SKM-1 treated with dmso at 0.1 percent for 144 hours (cell line): ENCODE data around the gene ADK.
"Not testable (repeated sequence)": the region's sequence is repeated elsewhere in the genome, so short reads cannot be mapped to it uniquely, and the experiment has no call there.

Experiments used
- DNase-seq: peaks from one replicate; lab custom pipeline; 2025; ENCODE audit not compliant: unreplicated experiment; lab: John Stamatoyannopoulos, UW

The ADK gene

GRCh38 chr10:74343804-74344203 lies 192.8 kb downstream of the ADK start:
- no peak for DNase-seq

GRCh38 chr10:74344306-74344705 lies 193.3 kb downstream of the ADK start:
- DNase-seq = no peak

- DNase-seq = no peak
Measured at GRCh38 chr10:74347522-74347921, 196.5 kb downstream of the ADK start.

GRCh38 chr10:74353021-74353420 lies 202.0 kb downstream of the ADK start:
- not testable (repeated sequence) for DNase-seq

GRCh38 chr10:74361678-74362077 lies 210.7 kb downstream of the ADK start:
- no peak for DNase-seq

- no peak for DNase-seq
Measured at GRCh38 chr10:74363727-74364126, 212.7 kb downstream of the ADK start.

- no peak for DNase-seq
Measured at GRCh38 chr10:74365109-74365508, 214.1 kb downstream of the ADK start.

GRCh38 chr10:74371696-74372095 lies 220.7 kb downstream of the ADK start:
- no peak for DNase-seq

GRCh38 chr10:74373059-74373458 lies 222.0 kb downstream of the ADK start:
- no peak for DNase-seq

- DNase-seq = no peak
Measured at GRCh38 chr10:74377476-74377875, 226.5 kb downstream of the ADK start.

- DNase-seq = no peak
Measured at GRCh38 chr10:74379474-74379873, 228.5 kb downstream of the ADK start.

- DNase-seq = no peak
Measured at GRCh38 chr10:74380795-74381194, 229.8 kb downstream of the ADK start.

GRCh38 chr10:74381291-74381853 lies 230.4 kb downstream of the ADK start:
- no peak for DNase-seq

- DNase-seq = no peak
Measured at GRCh38 chr10:74382663-74383062, 231.6 kb downstream of the ADK start.

- no peak for DNase-seq
Measured at GRCh38 chr10:74383642-74384041, 232.6 kb downstream of the ADK start.

GRCh38 chr10:74384615-74385183 lies 233.7 kb downstream of the ADK start:
- DNase-seq = no peak

- DNase-seq = no peak
Measured at GRCh38 chr10:74388801-74389200, 237.8 kb downstream of the ADK start.

GRCh38 chr10:74391786-74392185 lies 240.8 kb downstream of the ADK start:
- DNase-seq = no peak

- no peak for DNase-seq
Measured at GRCh38 chr10:74394416-74394969, 243.5 kb downstream of the ADK start.

GRCh38 chr10:74400186-74400585 lies 249.2 kb downstream of the ADK start:
- no peak for DNase-seq

GRCh38 chr10:74406006-74406405 lies 255.0 kb downstream of the ADK start:
- DNase-seq = no peak

- DNase-seq = no peak
Measured at GRCh38 chr10:74415146-74415839, 264.3 kb downstream of the ADK start.
